GM12878 (cell line): Measurements from ENCODE around the gene GNA15.

Experiments used
- CHD1 ChIP-seq: IDR thresholded peaks from 2 replicates; pipeline ENCODE4 v1.6.1; 2012; ENCODE audit warnings: low read depth, low read length, improper control_type of control experiment
- EZH2 ChIP-seq: IDR thresholded peaks from 2 replicates; pipeline ENCODE4 v1.6.1; 2012; ENCODE audit warnings: low read depth, mild to moderate bottlenecking, control low read depth, inconsistent platforms, low read length, borderline replicate concordance; ENCODE audit not compliant: control insufficient read depth
- JUNB ChIP-seq: IDR thresholded peaks from 2 replicates; pipeline ENCODE4 v1.6.1; 2016; ENCODE audit warnings: antibody characterized with exemption, mild to moderate bottlenecking
- NFIC ChIP-seq: IDR thresholded peaks from 2 replicates; pipeline ENCODE4 v1.6.1; 2012; ENCODE audit warnings: low read depth, mild to moderate bottlenecking, inconsistent platforms, low read length, moderate library complexity
- NFYB ChIP-seq: IDR thresholded peaks from 2 replicates; pipeline ENCODE4 v1.6.1; 2011; ENCODE audit warnings: low read depth, mild to moderate bottlenecking, low read length, improper control_type of control experiment, moderate library complexity; ENCODE audit not compliant: insufficient read depth
- POLR2A ChIP-seq: IDR thresholded peaks from 2 replicates; pipeline ENCODE4 v1.6.1; 2011; ENCODE audit warnings: low read depth, mild to moderate bottlenecking, low read length
- POLR2AphosphoS5 ChIP-seq: IDR thresholded peaks from 2 replicates; pipeline ENCODE4 v1.6.1; 2011; ENCODE audit warnings: mild to moderate bottlenecking, low read length, inconsistent platforms
- REST ChIP-seq: IDR thresholded peaks from 2 replicates; pipeline ENCODE4 v1.6.1; 2012; ENCODE audit warnings: mild to moderate bottlenecking, low read depth, low read length
- SRF ChIP-seq, 2 experiments: IDR thresholded peaks; 2 replicates each; pipeline ENCODE4 v1.6.1; 2011; ENCODE audit warnings: low read depth in 2 of 2, low read length in 2 of 2, mild to moderate bottlenecking in 1 of 2, moderate library complexity in 1 of 2
- TAF1 ChIP-seq: IDR thresholded peaks from 2 replicates; pipeline ENCODE4 v1.6.1; 2011; ENCODE audit warnings: mild to moderate bottlenecking, low read depth, low read length, borderline replicate concordance
- USF2 ChIP-seq: IDR thresholded peaks from 2 replicates; pipeline ENCODE4 v1.6.1; 2011; ENCODE audit warnings: low read depth, low read length, improper control_type of control experiment, borderline replicate concordance
- ZNF24 ChIP-seq: fragments of 450-650 bp; IDR thresholded peaks from 2 replicates; pipeline ENCODE4 v1.6.1; 2017; ENCODE audit warnings: antibody characterized with exemption, mild to moderate bottlenecking
- TF ChIP-seq, protein P1 (sequence below), 3 experiments: IDR thresholded peaks in 2 of 3; conservative IDR thresholded peaks in 1 of 3; 2 replicates each; pipeline ENCODE4 v1.5.1; 2011; ENCODE audit warnings: low read depth in 3 of 3, low read length in 3 of 3, mild to moderate bottlenecking in 3 of 3, control low read depth in 2 of 3, moderate library complexity in 2 of 3, inconsistent platforms in 1 of 3, mixed read lengths in 1 of 3; ENCODE audit not compliant: control insufficient read depth in 2 of 3, insufficient read depth in 1 of 3; ENCODE audit errors: extremely low read depth in 1 of 3

DNA sequence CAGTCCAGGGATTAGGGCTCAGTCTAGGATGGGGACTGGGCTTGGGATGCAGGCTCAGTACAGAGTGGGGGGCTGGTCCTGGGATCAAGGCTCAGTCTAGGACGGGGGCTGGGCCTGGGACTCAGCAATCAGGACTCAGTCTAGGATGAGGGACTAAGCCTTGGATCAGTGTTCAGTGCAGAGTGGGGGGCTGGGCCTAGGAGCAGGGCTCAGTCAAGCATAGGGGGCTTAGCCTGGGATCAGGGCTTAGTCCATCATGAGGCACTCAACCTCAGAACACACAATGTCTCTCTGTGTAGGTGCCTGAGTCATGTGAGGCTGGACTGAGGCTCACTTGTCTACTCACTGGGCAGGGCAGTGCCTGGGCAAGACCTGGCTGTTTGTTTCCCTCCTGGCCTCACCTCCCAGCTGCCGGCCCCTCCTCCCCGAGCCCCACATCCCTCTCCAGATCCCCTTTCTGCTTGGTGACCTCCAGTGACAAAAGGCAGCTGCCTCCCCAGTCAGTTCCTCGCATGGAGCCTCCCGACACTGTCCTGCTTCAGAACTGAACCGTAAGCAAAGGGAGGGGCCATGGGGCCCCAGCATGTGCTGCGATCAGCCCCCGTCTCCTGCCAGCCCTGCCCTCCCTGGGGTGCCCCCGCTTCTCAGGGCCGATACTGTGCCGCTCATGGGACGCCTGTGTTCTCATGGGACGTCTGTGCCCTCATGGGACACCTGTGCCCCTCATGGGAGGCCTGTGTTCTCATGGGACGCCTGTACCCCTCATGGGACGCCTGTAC lies 36.2 kb downstream of the GNA15 start:
- TF ChIP-seq ZNF24 (peak; percentile 97), POLR2A (no peak), TAF1 (no peak), EZH2 (no peak), USF2 (no peak), NFYB (no peak), JUNB (no peak), SRF (IDR thresholded peaks at IDR 0.05; ENCODE audit: low read depth in 2 of 2, low read length in 2 of 2) (no peak), POLR2AphosphoS5 (no peak), NFIC (no peak), CHD1 (no peak), REST (no peak)
- TF ChIP-seq, protein P1, sequence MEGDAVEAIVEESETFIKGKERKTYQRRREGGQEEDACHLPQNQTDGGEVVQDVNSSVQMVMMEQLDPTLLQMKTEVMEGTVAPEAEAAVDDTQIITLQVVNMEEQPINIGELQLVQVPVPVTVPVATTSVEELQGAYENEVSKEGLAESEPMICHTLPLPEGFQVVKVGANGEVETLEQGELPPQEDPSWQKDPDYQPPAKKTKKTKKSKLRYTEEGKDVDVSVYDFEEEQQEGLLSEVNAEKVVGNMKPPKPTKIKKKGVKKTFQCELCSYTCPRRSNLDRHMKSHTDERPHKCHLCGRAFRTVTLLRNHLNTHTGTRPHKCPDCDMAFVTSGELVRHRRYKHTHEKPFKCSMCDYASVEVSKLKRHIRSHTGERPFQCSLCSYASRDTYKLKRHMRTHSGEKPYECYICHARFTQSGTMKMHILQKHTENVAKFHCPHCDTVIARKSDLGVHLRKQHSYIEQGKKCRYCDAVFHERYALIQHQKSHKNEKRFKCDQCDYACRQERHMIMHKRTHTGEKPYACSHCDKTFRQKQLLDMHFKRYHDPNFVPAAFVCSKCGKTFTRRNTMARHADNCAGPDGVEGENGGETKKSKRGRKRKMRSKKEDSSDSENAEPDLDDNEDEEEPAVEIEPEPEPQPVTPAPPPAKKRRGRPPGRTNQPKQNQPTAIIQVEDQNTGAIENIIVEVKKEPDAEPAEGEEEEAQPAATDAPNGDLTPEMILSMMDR (IDR thresholded peaks at IDR 0.05 in 2 of 3, conservative IDR thresholded peaks at IDR 0.05 in 1 of 3; ENCODE audit: control insufficient read depth in 2 of 3, extremely low read depth in 1 of 3, insufficient read depth in 1 of 3, low read depth in 3 of 3, low read length in 3 of 3), result no peak
